Activated CD4-positive, alpha-beta T cell treated with anti-CD3 and anti-CD28 coated beads, Interleukin-2, amount 50 U/mL, for 4 hours (primary cell): ENCODE measurements around the gene FHOD3.

ENCODE experiments used
- DNase-seq, 2 experiments: peaks; one replicate each; pipeline ENCODE4 v3.0.0-alpha.2; 2020

The FHOD3 gene

GRCh38 chr18:36323421-36323820 is 25.9 kb downstream of the FHOD3 start:
- no peak for DNase-seq

DNA sequence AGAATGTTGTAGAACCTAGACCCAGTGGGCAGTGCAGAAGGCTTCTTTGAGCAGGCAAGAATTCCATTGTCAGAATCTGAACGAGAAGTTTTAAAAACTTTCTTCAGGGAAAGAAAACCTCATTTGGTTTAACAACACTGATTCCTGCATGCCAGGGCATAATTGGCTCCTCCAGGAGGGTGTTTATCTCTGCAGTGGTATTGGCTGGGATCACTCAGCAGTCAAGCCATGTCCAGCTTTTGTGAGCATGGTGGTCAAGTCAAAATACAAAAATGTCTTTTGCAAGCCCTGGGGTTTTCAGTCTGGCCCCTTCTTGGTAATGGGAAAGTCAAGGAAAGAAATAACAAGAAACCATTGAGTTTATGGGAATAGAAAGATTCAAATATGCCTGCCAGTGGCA is 28.3 kb downstream of the FHOD3 start:
- DNase-seq = no peak

- DNase-seq = no peak
These were observed 29.3 kb downstream of the FHOD3 start for GRCh38 chr18:36326771-36327170.

GRCh38 chr18:36327352-36328316 is 30.1 kb downstream of the FHOD3 start:
- no peak for DNase-seq

DNA sequence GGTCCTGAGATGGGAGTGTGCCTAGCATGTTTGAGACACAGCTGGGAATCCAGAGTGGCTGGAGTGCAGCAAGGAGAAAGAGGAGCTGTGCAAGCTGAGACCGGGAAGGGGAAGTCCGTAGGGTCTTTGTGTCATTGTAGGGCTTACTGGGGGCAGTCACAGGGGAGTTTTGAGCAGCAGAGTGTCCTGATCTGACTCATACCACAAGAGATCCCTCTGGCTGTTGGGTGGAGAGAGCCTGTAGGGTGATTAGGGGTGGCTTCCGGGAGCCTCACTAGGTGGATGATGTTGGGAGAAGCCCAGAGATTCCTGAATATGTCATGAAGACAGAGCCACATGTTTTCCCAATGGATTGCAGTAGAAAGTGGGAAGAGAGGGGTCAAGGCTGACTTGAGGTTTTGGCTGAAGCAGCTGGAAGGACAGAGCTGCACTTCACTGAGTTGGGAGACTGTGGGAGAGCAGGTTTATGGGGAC is 30.9 kb downstream of the FHOD3 start:
- no peak for DNase-seq

GRCh38 chr18:36328916-36329315 is 31.4 kb downstream of the FHOD3 start:
- no peak for DNase-seq

GRCh38 chr18:36329684-36330434 is 32.3 kb downstream of the FHOD3 start:
- no peak for DNase-seq

DNA sequence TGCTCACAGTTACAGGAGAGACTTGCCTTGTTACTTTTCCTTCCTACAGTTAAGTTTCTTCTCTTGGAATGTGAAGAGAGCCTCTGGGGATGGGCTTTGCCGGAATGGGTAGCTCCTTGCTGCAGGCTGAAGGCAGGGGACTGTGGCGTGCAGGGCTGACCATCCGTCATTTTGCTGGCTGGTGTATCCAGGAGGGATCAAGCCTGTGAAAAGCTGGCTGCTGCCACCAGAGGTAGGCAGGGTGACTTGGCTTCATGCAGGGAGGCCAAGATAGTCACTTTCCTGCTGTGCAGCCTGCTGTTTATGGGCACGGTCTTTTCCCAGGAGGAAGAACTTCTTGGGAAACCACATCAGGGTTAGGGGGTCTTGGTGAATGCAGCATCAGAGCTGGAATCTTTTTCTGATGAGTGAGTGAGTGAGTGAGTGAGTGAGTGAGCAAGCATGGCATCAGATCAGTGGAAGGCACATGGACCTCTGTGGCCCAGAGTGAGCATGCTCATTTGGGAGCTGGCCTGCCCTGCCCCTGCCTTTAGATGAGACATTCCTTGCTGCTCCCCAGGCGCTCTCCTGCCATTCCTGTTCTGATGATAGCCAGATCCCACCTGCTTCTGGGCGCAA is 33.0 kb downstream of the FHOD3 start:
- DNase-seq = no peak

DNA sequence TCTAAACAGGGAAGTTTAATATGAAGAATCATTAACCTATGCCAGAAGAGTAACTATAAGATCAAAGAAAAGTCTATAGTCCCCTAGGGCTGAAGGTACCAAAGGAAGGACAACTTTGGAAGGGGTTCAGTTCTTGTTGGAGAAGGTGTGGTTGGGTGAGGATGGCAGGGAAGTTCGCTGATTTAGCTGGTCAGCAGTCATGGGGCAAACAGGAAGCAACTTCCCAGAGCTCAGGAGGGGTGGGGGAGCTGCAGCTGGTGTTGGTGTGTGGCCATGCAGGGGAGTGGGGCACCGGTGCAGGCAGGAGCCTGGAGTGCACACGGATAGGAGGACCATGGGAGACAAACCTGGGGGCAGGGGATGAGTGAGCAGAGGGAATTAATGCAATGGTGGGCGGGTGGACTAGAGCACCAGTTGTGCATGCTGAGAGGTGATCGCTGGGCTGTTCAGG is 34.0 kb downstream of the FHOD3 start:
- DNase-seq = no peak

DNA sequence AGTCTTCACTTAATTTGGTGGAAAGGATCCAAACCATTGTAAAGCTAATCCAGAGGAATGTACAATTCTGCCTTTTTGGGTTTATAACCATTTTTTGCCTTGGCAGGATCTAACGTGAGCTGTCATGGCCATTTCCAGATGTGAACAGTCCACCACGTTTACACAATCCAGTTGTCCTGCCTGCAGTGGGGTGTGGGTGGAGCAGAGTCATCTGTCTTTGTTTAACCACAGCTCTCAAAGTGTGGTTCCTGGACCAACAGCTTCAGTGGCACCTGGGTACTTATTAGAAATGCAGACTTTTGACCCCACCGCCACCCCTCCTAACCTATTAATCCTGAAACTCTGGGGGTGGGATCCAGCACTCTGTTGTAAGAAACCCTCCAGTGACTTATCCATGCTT is 35.9 kb downstream of the FHOD3 start:
- DNase-seq = no peak

DNA sequence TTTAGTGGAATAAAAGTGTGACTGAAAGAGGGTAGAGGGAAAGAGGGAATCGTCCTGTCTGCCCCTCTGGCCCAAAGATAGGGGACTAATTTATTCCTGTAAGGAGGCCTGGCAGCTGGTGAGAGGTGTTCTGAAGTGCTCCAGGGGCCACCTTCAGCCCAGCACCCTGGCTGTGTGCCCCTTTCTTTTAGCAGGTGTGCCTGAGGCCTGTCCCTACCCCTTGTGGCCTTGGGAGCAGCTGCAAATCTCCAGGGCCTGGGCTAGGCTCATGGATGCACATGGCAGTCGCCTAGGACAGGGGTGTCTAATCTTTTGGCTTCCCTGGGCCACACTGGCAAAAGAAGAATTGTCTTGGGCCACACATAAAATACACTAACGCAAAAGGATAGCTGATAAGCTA is 37.3 kb downstream of the FHOD3 start:
- DNase-seq = no peak

DNA sequence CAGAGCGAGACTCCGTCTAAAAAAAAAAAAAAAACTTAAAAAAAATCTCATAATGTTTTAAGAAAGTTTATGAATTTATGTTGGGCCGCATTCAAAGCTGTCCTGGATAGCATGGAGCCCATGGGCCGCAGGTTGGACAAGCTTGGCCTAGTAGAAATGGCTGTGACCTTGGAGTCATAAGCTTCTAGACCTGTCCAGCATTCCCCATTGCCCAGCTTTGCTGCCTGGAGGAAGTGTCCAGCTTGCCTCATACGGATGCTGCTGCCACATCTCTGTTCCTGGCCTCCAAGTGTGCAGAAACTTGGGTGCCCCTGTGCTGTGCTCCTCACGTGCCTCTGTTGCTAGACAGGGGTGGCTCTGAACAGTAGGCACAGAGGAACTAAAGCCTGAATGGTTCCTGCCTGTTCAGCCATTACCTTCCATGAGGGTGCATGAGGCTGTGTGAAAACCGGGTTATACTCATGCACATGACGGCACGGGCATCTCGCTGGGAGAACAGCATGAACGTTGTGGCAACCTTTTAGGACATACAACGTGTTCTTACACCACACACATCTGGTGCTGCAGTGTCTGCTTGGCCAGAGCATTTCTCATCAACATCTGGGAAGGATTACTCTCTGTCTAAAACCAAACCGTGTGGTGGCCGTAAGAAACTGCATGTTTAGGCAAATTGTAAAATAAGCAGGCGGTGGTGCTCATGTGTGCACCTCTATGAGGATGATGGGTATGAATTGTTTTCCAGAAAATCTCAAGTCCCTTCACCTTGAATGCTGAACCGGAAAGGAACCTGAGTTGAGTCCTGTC is 38.2 kb downstream of the FHOD3 start:
- DNase-seq = no peak

DNA sequence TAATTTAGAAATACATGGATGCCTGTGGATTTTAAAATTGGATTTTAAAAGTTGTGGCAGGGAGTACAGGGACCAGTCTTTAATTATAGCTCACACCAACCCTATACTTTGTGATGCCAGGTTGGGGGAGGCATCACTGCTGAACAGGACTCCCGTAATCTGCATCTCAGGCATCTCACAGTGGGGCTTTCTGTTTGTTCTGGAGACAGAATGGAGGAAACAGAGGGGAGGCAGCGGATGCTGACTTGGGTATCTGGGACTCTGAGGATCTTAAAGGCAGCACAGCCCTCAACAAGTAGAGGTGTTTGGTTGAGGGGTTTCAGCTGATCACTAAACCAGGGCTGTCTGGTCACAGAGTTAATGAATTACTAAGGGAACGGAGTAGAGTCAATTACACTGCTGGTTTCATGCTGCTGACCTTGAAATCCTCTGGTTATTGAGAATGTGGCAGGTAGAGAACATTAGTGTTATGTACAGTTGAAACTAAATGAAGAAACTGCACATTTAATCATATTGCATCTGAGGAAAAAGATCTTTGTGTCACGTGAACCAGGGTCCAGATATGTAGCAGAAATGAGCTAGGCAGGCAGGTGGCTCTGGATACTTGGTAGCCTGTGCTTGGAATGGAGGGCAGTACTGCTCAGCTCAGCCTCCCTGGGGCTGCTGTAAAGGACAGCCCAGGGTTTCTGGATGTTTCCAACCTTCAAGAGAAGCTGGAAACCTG is 40.3 kb downstream of the FHOD3 start:
- no peak for DNase-seq

DNA sequence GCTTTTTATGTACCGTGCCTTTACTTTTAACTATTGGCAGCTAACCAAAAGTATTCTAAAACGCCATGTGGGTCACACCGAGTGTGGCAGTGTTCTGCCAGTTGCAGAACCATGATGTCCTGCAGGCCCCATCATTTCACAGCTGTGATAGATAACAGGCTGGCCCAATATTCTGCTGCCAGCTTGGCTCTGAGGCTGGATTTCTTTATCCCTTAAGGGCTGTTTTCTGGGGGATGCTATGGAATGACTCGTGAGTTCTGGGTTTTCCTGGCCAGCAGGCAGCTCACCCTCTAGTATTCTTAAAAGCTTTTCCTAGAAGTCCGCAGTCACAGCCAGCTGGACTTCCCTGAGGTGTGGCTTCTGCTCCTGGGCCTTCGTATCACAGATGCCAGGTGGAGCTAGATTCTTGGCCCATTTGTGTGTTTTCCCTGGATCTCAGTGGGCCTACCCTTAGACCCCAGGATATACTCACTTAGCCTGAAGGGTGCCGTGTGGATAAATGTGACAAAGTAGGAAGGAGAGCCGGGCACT is 41.0 kb downstream of the FHOD3 start:
- no peak for DNase-seq

GRCh38 chr18:36340246-36340645 is 42.7 kb downstream of the FHOD3 start:
- no peak for DNase-seq

- DNase-seq = no peak
These were observed 44.4 kb downstream of the FHOD3 start for GRCh38 chr18:36341944-36342343.

DNA sequence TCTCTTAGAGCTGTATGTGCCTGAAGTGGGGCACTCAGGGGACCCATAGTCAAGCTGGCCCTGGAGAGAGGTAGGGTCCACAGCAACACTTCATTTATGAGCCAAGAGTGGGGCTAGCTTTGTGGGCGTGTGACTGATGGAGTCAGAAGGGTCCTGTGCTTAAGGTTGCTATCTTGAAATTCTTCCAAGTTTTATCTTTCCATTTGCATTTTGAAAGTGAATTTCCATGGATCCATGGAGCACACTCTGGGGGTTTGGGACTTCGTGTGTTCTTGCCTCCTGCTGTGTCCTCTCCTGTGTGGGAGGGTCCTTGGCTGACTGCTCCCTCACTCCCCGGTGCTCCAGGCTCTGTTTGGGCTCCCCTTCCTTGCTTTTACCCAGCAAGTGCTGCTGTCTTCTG is 50.8 kb downstream of the FHOD3 start:
- DNase-seq = no peak

DNA sequence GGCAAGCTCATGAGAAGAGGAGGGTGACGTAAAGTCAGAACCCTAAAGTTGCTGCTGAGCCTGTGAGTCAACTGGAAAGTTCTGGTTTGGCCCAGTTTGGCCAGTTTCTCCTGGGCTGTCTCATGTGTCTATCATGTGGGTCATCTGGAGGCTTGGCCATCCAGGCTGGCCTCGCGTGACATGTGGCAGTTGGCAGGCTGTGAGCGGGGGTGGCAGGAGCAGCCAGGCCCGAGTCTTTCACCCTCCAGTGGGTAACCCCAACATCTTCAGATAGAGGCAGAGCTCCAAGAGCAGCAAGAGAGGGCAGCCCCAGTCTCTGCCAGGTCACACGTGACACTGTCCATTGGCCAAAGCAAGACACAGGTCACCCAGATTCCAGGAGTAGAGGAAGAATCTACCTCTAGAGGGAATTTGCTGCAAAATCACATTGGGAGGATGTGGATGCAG is 51.5 kb downstream of the FHOD3 start:
- no peak for DNase-seq

GRCh38 chr18:36349552-36349951 is 52.0 kb downstream of the FHOD3 start:
- no peak for DNase-seq

DNA sequence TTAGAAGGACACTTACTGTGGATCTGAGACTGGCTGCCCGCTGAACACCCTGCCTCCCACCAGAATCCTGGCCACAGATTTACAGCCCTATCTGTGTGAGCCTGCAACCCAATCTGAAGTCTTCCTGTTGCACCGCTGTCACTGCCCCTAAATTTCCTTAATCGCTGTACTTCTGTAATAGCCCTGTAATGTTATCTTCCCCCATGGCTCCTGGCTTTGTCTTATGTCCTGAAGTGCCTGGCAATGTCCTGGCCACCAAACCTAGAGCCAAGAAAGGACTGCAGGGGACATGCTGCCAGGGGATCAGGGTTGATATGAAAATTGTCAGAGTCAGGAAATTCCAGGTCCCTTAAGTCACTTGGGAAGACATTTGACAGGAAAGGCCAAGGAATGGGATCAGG is 52.7 kb downstream of the FHOD3 start:
- DNase-seq = no peak

- no peak for DNase-seq
These were observed 53.4 kb downstream of the FHOD3 start for GRCh38 chr18:36350839-36351469.
